Suppressor macrophage (primary cell): Measurements from ENCODE around the gene FAM227B.

Experiments
- DNase-seq, 4 experiments: peaks; one replicate each; pipeline ENCODE4 v3.0.0-alpha.2; 2020 to 2022

Gene FAM227B

GRCh38 chr15:49290191-49290590 lies 330.4 kb downstream of the FAM227B start:
- no peak for DNase-seq

- no peak for DNase-seq
These were observed 332.2 kb downstream of the FAM227B start for GRCh38 chr15:49288391-49288790.

- DNase-seq: no peak
These were observed 333.1 kb downstream of the FAM227B start for GRCh38 chr15:49287481-49287880.

- DNase-seq: peak in 1 of 4 experiments; percentile 27
These were observed 333.8 kb downstream of the FAM227B start for GRCh38 chr15:49286649-49287404.

- DNase-seq: no peak
These were observed 338.3 kb downstream of the FAM227B start for GRCh38 chr15:49282366-49282765.

- DNase-seq: peak; percentile 27 to 75 (median 62)
These were observed 340.8 kb downstream of the FAM227B start for GRCh38 chr15:49279521-49280456.

- DNase-seq: peak in 2 of 4 experiments; percentile 10 to 26
These were observed 341.9 kb downstream of the FAM227B start for GRCh38 chr15:49278751-49279150.
